A673 (cell line): ENCODE results near the gene RTCA. TPM values are rescaled to one million over a fixed set of nuclear protein-coding genes. Genes with fewer than 3 reads are reported as not detected.

Experiments
- BruUV-seq: library from RNA; stranded (reverse); fragments of 400-500 nt; replicated peaks from 2 replicates; lab custom pipeline; 2021; lab: Mats Ljungman, UMichigan
- CTCF ChIA-PET: fragments of 300-600 bp; sonication (Branson Sonifier 250); formaldehyde crosslinking; loops from one replicate; lab custom pipeline; 2022; ENCODE audit warnings: antibody characterized with exemption; lab: Charles Lee
- POLR2A ChIA-PET: fragments of 300-600 bp; sonication (Branson Sonifier 250); formaldehyde crosslinking; loops from one replicate; lab custom pipeline; 2022; ENCODE audit warnings: antibody characterized with exemption; ENCODE audit not compliant: low non-redundant PET; lab: Charles Lee
- DNase-seq: peaks from one replicate; pipeline ENCODE4 v3.0.0-alpha.2; 2015; ENCODE audit warnings: low spot score
- H3K27ac ChIP-seq: fragments of 200-600 bp; sonication (generic); 2 replicates; pipeline ENCODE4 v1.5.1; 2016; ENCODE audit warnings: mixed run types, low read depth, mild to moderate bottlenecking, mixed read lengths, antibody characterized with exemption, low read length; ENCODE audit not compliant: poor library complexity, severe bottlenecking
- H3K27me3 ChIP-seq: fragments of 200-600 bp; sonication (generic); replicated peaks from 2 replicates; pipeline ENCODE4 v1.6.1; 2017; ENCODE audit warnings: mixed run types, low read depth, mild to moderate bottlenecking, mixed read lengths, antibody characterized with exemption, low read length; ENCODE audit not compliant: insufficient read depth, poor library complexity
- H3K36me3 ChIP-seq: fragments of 200-600 bp; sonication (generic); 2 replicates; pipeline ENCODE4 v1.6.1; 2016; ENCODE audit warnings: mixed run types, mild to moderate bottlenecking, mixed read lengths, antibody characterized with exemption, low read length; ENCODE audit not compliant: insufficient read depth, poor library complexity, severe bottlenecking
- H3K4me1 ChIP-seq: fragments of 200-600 bp; sonication (generic); 2 replicates; pipeline ENCODE4 v1.6.1; 2017; ENCODE audit warnings: mixed run types, mild to moderate bottlenecking, mixed read lengths, antibody characterized with exemption, low read length; ENCODE audit not compliant: insufficient read depth, poor library complexity, severe bottlenecking
- H3K4me3 ChIP-seq: fragments of 200-600 bp; sonication (generic); 2 replicates; pipeline ENCODE4 v1.5.1; 2016; ENCODE audit warnings: low read depth, mixed run types, mild to moderate bottlenecking, mixed read lengths, low read length; ENCODE audit not compliant: poor library complexity, severe bottlenecking
- H3K9me3 ChIP-seq: fragments of 200-600 bp; sonication (generic); 2 replicates; pipeline ENCODE4 v1.6.1; 2016; ENCODE audit warnings: mixed run types, low read depth, mild to moderate bottlenecking, mixed read lengths, antibody characterized with exemption, low read length; ENCODE audit not compliant: poor library complexity, severe bottlenecking
- CTCF ChIP-seq: fragments of 300-800, 200-600 bp; sonication (generic); conservative IDR thresholded peaks from 2 replicates; pipeline ENCODE4 v1.5.1; 2017; ENCODE audit warnings: low read depth, mild to moderate bottlenecking, antibody characterized with exemption, low read length, moderate library complexity, mixed read lengths
- EZH2 ChIP-seq: fragments of 200-600 bp; sonication (generic); IDR thresholded peaks from 2 replicates; pipeline ENCODE4 v1.6.1; 2017; ENCODE audit warnings: borderline replicate concordance, low read depth, mild to moderate bottlenecking, mixed read lengths, antibody characterized with exemption, low read length; ENCODE audit not compliant: poor library complexity, severe bottlenecking
- intact Hi-C: fragments of 100-400 bp; cut with micrococcal nuclease; formaldehyde crosslinking; loops from one replicate; pipeline ENCODE4 v1.10.0; 2022; ENCODE audit not compliant: unreplicated experiment
- total RNA-seq: library from RNA; stranded (reverse); gene quantifications from 2 replicates; pipeline ENCODE4 v1.2.3, GENCODE V29; 2021

Gene RTCA
- total RNA-seq, 1 experiment from 2014 or later: 57.7 TPM

DNA sequence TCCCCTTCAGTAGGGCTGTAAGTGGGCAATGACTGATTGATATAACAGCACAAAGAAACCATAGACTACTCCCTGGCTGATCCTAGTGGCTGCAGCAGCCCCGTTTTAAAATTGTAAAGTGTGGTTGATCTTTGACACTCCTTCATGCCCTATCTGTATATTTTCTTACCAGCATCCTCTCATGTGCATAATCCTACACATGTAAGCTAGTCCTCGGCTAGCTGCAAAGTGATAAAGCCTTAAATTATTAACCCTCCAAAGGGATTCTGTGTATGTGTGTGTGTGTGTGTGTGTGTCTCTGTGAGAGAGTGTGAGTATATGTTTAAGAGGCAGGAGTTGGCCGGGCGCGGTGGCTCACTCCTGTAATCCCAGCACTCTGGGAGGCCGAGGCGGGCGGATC, 55.5 kb downstream of the RTCA start:
- H3K4me1 ChIP-seq: peaks cover 7% of the 10 kb centered on the region
- no peaks in the 10 kb centered on the region for H3K36me3 ChIP-seq
- DNase-seq: no peak
- no TSS peak for BruUV-seq
- peaks cover 5% of the 10 kb centered on the region for H3K9me3 ChIP-seq
- H3K27ac ChIP-seq: no peak overlapping the region
- ChIA-PET POLR2A (no interaction called here), CTCF (no interaction called here)
- intact Hi-C loops: no loop called here
- no peak for TF ChIP-seq EZH2
- no peak for TF ChIP-seq CTCF
- H3K4me3 ChIP-seq: no peak overlapping the region
- no peaks in the 10 kb centered on the region for H3K27me3 ChIP-seq

- ChIA-PET POLR2A (no interaction called here), CTCF (no interaction called here)
- DNase-seq: no peak
- H3K27me3 ChIP-seq: no peaks in the 10 kb centered on the region
- no TSS peak for BruUV-seq
- peaks cover 7% of the 10 kb centered on the region for H3K4me1 ChIP-seq
- H3K36me3 ChIP-seq: no peaks in the 10 kb centered on the region
- H3K27ac ChIP-seq: peak overlapping the region; percentile 34
- intact Hi-C loops: no loop called here
- H3K9me3 ChIP-seq: no peaks in the 10 kb centered on the region
- TF ChIP-seq CTCF (no peak), EZH2 (no peak)
- H3K4me3 ChIP-seq: no peak overlapping the region
These were observed 56.6 kb downstream of the RTCA start for GRCh38 chr1:100322436-100323211.

GRCh38 chr1:100323419-100324106, 57.5 kb downstream of the RTCA start:
- Histone ChIP-seq H3K36me3 (no peaks in the 10 kb centered on the region), H3K4me1 (peaks cover 7% of the 10 kb centered on the region), H3K4me3 (no peak overlapping the region), H3K27ac (peak overlapping the region; percentile 34), H3K9me3 (no peaks in the 10 kb centered on the region), H3K27me3 (no peaks in the 10 kb centered on the region)
- ChIA-PET POLR2A (interaction anchor here (0.6 kb wide), 1 partner anchor 28 kb away, joined by 6 read pairs; no protein-coding TSS in a partner anchor), CTCF (no interaction called here)
- intact Hi-C loops: no loop called here
- TF ChIP-seq CTCF: no peak
- no peak for TF ChIP-seq EZH2
- no peak for DNase-seq
- BruUV-seq: no TSS peak
